Karpas-422 (cell line): ENCODE data around the gene CD9. TPM values are rescaled to one million over a fixed set of nuclear protein-coding genes. Genes with fewer than 3 reads are reported as not detected.

Source experiments
- DNase-seq: peaks from one replicate; pipeline ENCODE4 v3.0.0-alpha.2; 2015
- H2AFZ ChIP-seq: fragments of 200-600 bp; sonication (generic); 2 replicates; pipeline ENCODE4 v1.6.1; 2014; ENCODE audit warnings: antibody characterized with exemption, low read length, mixed read lengths
- H3K27ac ChIP-seq: fragments of 200-600 bp; sonication (generic); 2 replicates; pipeline ENCODE4 v1.5.1; 2014; ENCODE audit warnings: mild to moderate bottlenecking, low read length, moderate library complexity
- H3K27me3 ChIP-seq: fragments of 200-600 bp; sonication (generic); 2 replicates; pipeline ENCODE4 v1.6.1; 2014; ENCODE audit warnings: low read length, mixed read lengths
- H3K36me3 ChIP-seq: fragments of 200-600 bp; sonication (generic); 2 replicates; pipeline ENCODE4 v1.6.1; 2014; ENCODE audit warnings: low read length, mixed read lengths; ENCODE audit not compliant: insufficient read depth
- H3K4me1 ChIP-seq: fragments of 200-600 bp; sonication (generic); 2 replicates; pipeline ENCODE4 v1.6.1; 2014; ENCODE audit warnings: mild to moderate bottlenecking, low read length, mixed read lengths
- H3K4me2 ChIP-seq: fragments of 200-600 bp; sonication (generic); 2 replicates; pipeline ENCODE4 v1.6.1; 2014; ENCODE audit warnings: low read length, low read depth, mild to moderate bottlenecking; ENCODE audit not compliant: poor library complexity, severe bottlenecking
- H3K4me3 ChIP-seq: fragments of 200-600 bp; sonication (generic); 2 replicates; pipeline ENCODE4 v1.5.1; 2014; ENCODE audit warnings: mild to moderate bottlenecking, antibody characterized with exemption, low read length, mixed read lengths
- H3K79me2 ChIP-seq: fragments of 200-600 bp; sonication (generic); 2 replicates; pipeline ENCODE4 v1.6.1; 2014; ENCODE audit warnings: mild to moderate bottlenecking, low read length, mixed read lengths
- H3K9ac ChIP-seq: fragments of 200-600 bp; sonication (generic); 2 replicates; pipeline ENCODE4 v1.6.0; 2014; ENCODE audit warnings: low read length
- H3K9me2 ChIP-seq: fragments of 200-600 bp; sonication (generic), shearing (Covaris generic); replicated peaks from 2 replicates; pipeline ENCODE4 v1.6.0; 2014; ENCODE audit warnings: mild to moderate bottlenecking, low read length, moderate library complexity; ENCODE audit not compliant: insufficient read depth
- H3K9me3 ChIP-seq: fragments of 300-700, 200-600 bp; sonication (generic); 2 replicates; pipeline ENCODE4 v1.6.1; 2014; ENCODE audit warnings: low read length, mixed read lengths
- H4K20me1 ChIP-seq: fragments of 200-600 bp; sonication (generic); 2 replicates; pipeline ENCODE4 v1.6.1; 2014; ENCODE audit warnings: mild to moderate bottlenecking, antibody characterized with exemption, low read length, low read depth; ENCODE audit not compliant: insufficient read depth
- total RNA-seq: library from RNA; depleted of rRNA; stranded (reverse); fragments of >200 nt; shearing (Covaris generic); gene quantifications from 2 replicates; pipeline ENCODE4 v1.2.3, GENCODE V29; 2014; ENCODE audit warnings: low replicate concordance

CD9 gene
- total RNA-seq, 1 experiment from 2014 or later, result not detected

DNA sequence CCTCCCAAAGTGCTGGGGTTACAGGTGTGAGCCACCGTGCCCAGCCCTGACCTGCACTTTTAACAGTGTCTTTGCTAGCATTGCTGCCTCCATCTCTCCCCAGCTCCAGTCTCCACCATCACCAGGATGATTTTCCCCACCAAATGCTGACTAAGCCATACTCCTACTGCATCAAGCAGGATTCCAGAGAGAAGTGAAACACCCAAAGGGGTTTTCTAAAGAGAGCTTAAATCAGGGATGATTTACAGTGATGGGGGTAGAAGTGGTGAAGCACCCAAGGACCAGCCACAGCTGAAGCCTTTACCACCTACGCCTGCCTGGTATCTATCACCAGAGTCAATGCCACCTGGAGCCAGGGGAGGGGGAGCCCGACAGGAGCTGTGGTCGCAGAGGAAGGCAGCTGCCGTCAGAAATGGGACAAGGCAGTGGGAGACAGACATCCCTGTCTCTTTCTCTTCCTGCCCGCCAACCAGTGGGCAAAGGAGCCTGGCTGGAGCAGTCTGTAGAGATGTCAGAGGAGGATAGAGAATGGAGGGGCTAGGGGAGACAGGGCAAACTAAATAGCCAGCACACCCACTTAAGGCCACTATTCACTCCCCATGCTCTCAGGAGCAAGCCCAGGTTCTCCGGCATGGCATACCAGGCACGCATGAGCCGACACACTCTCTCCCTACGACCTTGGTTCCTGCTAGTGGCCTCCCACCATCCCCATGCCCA is 22.4 kb upstream of the CD9 start:
- Histone ChIP-seq H3K9me3 (no peaks in the 10 kb centered on the region), H3K4me1 (no peaks in the 10 kb centered on the region), H3K79me2 (no peaks in the 10 kb centered on the region), H3K27ac (no peak overlapping the region), H3K36me3 (no peaks in the 10 kb centered on the region), H2AFZ (no peak overlapping the region), H3K9me2 (no peaks in the 10 kb centered on the region), H3K4me2 (no peak overlapping the region), H3K4me3 (no peak overlapping the region), H3K27me3 (no peaks in the 10 kb centered on the region), H4K20me1 (no peaks in the 10 kb centered on the region), H3K9ac (no peak overlapping the region)
- no peak for DNase-seq

DNA sequence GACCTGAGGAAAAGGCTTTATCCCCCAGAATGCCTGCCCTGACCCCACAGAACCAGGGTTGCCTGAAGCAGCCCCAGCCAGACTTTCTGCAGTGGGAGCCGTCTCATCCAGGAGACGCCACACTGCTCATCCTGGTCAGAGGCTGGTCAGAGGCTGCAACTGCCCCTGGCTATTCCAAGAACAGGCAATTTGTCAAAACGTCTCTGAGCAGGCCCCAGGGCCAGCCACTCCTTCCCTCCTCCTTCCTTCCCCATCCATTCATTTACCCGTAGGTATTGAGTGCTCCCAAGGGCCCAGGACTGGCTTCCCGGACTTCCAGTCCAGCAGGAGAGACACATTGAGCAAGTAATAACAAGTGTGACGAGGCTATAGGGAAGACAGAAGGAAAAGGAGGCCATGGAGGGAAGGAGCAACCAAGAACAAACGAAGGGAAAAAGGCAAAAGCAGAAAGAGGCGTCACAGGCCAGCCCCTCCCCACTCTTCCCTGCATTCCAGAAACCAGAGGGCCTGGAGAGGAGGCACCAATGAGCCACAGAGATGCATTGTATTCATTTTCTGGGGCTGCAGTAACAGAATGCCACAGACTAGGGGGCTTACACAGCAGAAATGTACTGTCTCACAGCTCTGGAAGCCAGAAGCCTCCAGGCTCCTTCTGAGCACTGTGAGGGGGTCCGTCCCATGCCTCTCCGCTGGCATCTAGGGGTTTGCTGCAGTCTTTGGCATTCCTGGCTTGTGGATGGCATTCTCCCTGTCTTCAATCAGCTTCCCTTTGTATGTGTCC is 21.0 kb upstream of the CD9 start:
- no peaks in the 10 kb centered on the region for H4K20me1 ChIP-seq
- H3K4me1 ChIP-seq, result no peaks in the 10 kb centered on the region
- no peak for DNase-seq
- H3K36me3 ChIP-seq, result no peaks in the 10 kb centered on the region
- H3K79me2 ChIP-seq, result no peaks in the 10 kb centered on the region
- H3K9me3 ChIP-seq, result no peaks in the 10 kb centered on the region
- no peaks in the 10 kb centered on the region for H3K9me2 ChIP-seq
- no peaks in the 10 kb centered on the region for H3K27me3 ChIP-seq
- no peak overlapping the region for H3K4me3 ChIP-seq
- no peak overlapping the region for H3K4me2 ChIP-seq
- no peak overlapping the region for H3K27ac ChIP-seq
- no peak overlapping the region for H2AFZ ChIP-seq
- no peak overlapping the region for H3K9ac ChIP-seq

DNA sequence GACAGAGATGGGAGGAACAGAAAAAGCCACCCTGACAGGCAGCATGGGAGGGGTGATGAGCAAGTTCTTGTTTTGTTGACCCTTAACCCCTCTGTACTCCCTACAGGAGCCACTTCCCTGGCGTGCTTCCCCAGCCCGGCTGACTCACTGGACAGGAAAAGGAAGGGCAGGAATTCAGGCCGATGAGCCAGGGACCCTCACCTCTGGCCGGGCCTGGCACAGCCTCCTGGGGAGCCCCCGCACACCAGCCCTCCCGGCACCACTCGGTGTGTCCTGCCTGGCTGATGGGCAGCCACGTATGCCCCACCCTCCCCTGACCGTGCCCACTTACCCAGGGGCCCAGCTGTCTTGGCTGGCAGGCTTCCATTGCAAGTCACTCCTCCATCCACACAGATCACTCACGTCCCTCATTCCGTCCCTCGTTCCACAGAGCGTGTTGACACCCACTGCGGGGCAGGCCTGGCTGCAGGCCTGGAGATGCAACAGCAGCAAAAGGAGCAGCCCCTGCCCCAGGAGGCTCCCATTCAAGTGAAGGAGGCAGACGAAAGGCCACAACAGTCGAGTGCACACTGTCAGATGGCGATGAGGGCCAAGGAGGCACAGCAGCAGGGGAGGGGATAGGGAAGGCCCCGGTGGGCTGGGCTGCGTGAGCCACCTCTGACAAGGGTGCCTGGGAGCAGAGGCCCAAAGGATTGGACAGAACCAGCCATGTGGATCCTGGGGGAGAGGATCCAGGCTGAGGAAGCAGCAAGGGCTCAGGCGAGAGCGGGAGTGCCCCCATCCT is 19.7 kb upstream of the CD9 start:
- no peaks in the 10 kb centered on the region for H3K9me3 ChIP-seq
- DNase-seq, result no peak
- H3K9me2 ChIP-seq, result no peaks in the 10 kb centered on the region
- no peaks in the 10 kb centered on the region for H4K20me1 ChIP-seq
- no peak overlapping the region for H3K4me3 ChIP-seq
- no peaks in the 10 kb centered on the region for H3K36me3 ChIP-seq
- no peaks in the 10 kb centered on the region for H3K27me3 ChIP-seq
- H3K4me1 ChIP-seq, result no peaks in the 10 kb centered on the region
- H3K4me2 ChIP-seq, result no peak overlapping the region
- H3K9ac ChIP-seq, result no peak overlapping the region
- H3K79me2 ChIP-seq, result no peaks in the 10 kb centered on the region
- no peak overlapping the region for H3K27ac ChIP-seq
- no peak overlapping the region for H2AFZ ChIP-seq

DNA sequence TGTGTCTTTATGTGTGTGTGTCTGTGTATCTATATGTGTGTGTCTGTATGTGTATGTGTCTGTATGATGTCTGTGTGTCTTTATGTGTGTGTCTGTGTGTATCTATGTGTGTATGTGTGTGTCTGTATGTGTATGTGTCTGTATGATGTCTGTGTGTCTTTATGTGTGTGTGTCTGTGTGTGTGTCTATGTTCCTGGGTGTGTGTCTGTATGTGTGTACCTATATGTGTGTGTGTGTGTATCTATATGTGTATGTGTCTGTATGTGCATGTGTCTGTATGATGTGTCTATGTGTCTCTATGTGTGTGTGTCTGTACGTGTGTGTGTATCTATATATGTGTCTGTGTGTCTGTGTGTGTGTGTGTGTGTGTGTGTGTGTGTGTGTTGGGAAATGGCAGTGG is 19.0 kb upstream of the CD9 start:
- Histone ChIP-seq H3K27ac (no peak overlapping the region), H3K4me3 (no peak overlapping the region), H2AFZ (no peak overlapping the region), H4K20me1 (no peaks in the 10 kb centered on the region), H3K79me2 (no peaks in the 10 kb centered on the region), H3K9me3 (no peaks in the 10 kb centered on the region), H3K27me3 (no peaks in the 10 kb centered on the region), H3K4me1 (no peaks in the 10 kb centered on the region), H3K36me3 (no peaks in the 10 kb centered on the region), H3K9ac (no peak overlapping the region), H3K9me2 (no peaks in the 10 kb centered on the region), H3K4me2 (no peak overlapping the region)
- no peak for DNase-seq

DNA sequence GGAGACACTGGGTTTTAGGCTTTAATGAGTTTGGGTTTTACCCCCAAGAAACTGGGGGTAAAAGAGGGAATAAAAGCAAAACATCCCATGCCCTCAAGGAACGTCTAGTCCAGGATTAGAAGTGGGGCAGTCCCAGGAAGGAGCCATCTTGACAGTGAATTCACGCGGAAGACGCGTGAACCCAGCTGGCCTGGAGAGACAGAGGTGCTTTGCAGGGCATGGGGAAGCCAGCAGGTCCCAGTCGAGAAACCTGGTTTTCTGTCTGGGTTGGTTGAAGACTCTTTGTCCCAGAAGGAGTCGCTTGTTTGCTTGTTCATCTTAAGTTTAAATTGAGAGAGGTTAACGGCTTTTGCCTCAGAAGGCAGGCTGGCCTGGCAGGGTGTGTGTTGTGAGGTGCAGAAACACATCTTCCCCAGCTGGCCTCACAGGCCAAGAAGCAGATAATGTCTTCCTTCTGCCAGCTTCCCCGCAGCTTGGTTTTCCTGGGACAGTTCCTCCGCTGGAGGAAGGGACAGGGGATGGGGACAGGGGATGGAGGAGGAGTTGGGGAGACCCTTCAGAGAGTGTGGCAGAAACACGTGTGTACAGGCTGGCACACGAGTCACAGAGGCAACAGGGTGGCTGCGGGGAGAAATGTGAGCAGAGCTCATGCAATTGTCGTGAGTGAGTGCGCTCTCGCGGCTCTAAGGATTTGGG is 18.5 kb upstream of the CD9 start:
- H4K20me1 ChIP-seq, result no peaks in the 10 kb centered on the region
- H3K79me2 ChIP-seq, result no peaks in the 10 kb centered on the region
- H3K9ac ChIP-seq, result no peak overlapping the region
- no peak for DNase-seq
- no peaks in the 10 kb centered on the region for H3K36me3 ChIP-seq
- H3K4me2 ChIP-seq, result no peak overlapping the region
- no peaks in the 10 kb centered on the region for H3K9me3 ChIP-seq
- no peaks in the 10 kb centered on the region for H3K9me2 ChIP-seq
- no peaks in the 10 kb centered on the region for H3K4me1 ChIP-seq
- H3K27ac ChIP-seq, result no peak overlapping the region
- no peak overlapping the region for H2AFZ ChIP-seq
- H3K4me3 ChIP-seq, result no peak overlapping the region
- H3K27me3 ChIP-seq, result no peaks in the 10 kb centered on the region

DNA sequence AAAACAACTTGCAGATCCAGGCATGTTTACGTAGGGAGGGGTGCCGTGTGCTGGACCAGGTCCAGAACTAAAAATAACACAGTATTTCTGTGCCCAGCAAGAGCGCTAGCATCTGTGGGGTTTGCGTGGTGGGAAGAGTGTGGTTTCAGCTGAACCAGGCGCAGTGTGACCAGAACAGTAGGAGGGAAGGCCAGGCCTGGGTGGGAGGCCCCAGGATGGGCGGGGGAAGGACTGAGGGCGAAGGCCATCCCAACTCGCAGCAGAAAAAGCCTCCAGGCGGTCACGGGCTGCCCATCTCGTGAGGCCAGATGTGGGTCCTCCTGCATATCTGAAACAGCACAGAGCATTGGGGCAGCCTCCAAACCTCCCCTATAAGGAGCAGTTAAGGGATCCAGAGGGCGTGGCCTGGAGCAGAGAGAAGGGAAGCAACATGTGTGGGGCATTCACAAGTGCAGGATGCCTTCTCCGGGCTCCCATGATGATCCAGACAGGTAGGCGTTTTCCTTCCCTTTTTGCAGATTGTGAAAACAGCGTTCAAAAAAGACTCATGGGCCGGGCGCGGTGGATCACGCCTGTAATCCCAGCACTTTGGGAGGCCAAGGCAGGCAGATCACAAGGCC is 17.8 kb upstream of the CD9 start:
- Histone ChIP-seq H4K20me1 (no peaks in the 10 kb centered on the region), H3K9me3 (no peaks in the 10 kb centered on the region), H3K4me2 (no peak overlapping the region), H3K79me2 (no peaks in the 10 kb centered on the region), H3K27me3 (no peaks in the 10 kb centered on the region), H3K9ac (no peak overlapping the region), H2AFZ (no peak overlapping the region), H3K4me3 (no peak overlapping the region), H3K36me3 (no peaks in the 10 kb centered on the region), H3K4me1 (no peaks in the 10 kb centered on the region), H3K27ac (no peak overlapping the region), H3K9me2 (no peaks in the 10 kb centered on the region)
- DNase-seq, result no peak

DNA sequence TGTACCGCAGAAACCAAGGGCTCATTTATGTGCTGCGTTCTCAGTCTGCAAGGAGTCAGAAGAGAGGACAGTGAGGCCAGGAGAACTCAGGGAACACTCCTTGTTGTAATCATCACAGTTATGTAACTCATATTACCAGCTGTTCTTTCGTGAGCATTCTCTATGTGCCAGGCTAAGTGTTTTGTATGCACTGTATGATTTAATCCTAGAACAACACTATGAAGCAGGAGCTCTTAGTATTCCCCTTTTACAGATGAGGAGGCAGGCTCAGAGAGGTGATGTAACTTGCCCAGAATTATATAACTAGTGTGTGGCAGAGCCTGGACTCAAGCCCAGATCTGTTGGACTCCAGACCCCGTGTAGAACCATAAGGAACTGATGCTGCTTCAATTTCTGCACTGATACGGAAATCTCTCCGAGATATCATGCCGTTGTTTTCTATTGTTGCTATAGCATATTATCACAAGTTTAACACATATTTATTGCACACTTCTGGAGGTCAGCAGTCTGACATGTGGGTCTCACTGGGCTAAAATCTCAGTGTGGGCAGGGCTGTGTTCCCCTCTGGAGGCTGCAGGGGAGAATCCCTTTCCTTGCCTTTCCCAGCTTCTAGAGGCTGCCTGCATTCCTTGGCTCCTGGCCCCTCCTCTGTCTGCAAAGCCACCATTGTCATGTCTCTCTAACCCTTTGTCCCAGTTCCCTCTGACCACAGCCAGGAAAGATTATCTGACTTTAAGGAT is 16.3 kb upstream of the CD9 start:
- DNase-seq, result no peak
- Histone ChIP-seq H3K9me3 (no peaks in the 10 kb centered on the region), H3K4me1 (no peaks in the 10 kb centered on the region), H3K27me3 (no peaks in the 10 kb centered on the region), H3K79me2 (no peaks in the 10 kb centered on the region), H3K4me3 (no peak overlapping the region), H3K9ac (no peak overlapping the region), H3K4me2 (no peak overlapping the region), H4K20me1 (no peaks in the 10 kb centered on the region), H3K36me3 (no peaks in the 10 kb centered on the region), H2AFZ (no peak overlapping the region), H3K9me2 (no peaks in the 10 kb centered on the region), H3K27ac (no peak overlapping the region)
